Fibroblast of lung (primary cell): Measurements from ENCODE around the gene LYPD6B. TPM values are rescaled to one million over a fixed set of nuclear protein-coding genes. Genes with fewer than 3 reads are reported as not detected.

ENCODE experiments used
- DNase-seq, 2 donors: peaks; one replicate each; pipeline versions ENCODE4 v3.0.0 to v3.0.0-alpha.2; 2010; ENCODE audit warnings: low read depth in 2 of 2
- H2AFZ ChIP-seq: 2 replicates; pipeline ENCODE4 v1.5.1; 2012; ENCODE audit warnings: low read length, control low read depth, inconsistent platforms
- H3K27ac ChIP-seq: 2 replicates; pipeline ENCODE4 v1.5.1; 2011; ENCODE audit warnings: low read length, control low read depth; ENCODE audit not compliant: insufficient read depth
- H3K27me3 ChIP-seq: 2 replicates; pipeline ENCODE4 v1.5.1; 2011; ENCODE audit warnings: mild to moderate bottlenecking, low read length; ENCODE audit not compliant: control insufficient read depth, insufficient read depth
- H3K36me3 ChIP-seq: 2 replicates; pipeline ENCODE4 v1.5.1; 2011; ENCODE audit warnings: low read length; ENCODE audit not compliant: control insufficient read depth, insufficient read depth
- H3K4me1 ChIP-seq: 2 replicates; pipeline ENCODE4 v1.5.1; 2011; ENCODE audit warnings: low read length; ENCODE audit not compliant: control insufficient read depth, insufficient read depth; ENCODE audit errors: extremely low read depth
- H3K4me2 ChIP-seq: 2 replicates; pipeline ENCODE4 v1.5.1; 2011; ENCODE audit warnings: low read length, control low read depth; ENCODE audit not compliant: insufficient read depth; ENCODE audit errors: extremely low read depth
- H3K4me3 ChIP-seq, 4 experiments: fragments of 200-600 bp in 1 of 4; sonication (generic) in 1 of 4; replicated peaks in 1 of 4; 2 replicates each; pipeline ENCODE4 v1.5.1; 2011 to 2016; ENCODE audit warnings: low read length in 4 of 4, low read depth in 3 of 4, mild to moderate bottlenecking in 3 of 4, control low read depth in 2 of 4, inconsistent platforms in 1 of 4, mixed read lengths in 1 of 4; ENCODE audit not compliant: insufficient read depth in 1 of 4; ENCODE audit errors: control extremely low read depth in 1 of 4
- H3K79me2 ChIP-seq: 2 replicates; pipeline ENCODE4 v1.5.1; 2012; ENCODE audit warnings: mild to moderate bottlenecking, low read length, inconsistent platforms; ENCODE audit not compliant: control insufficient read depth, insufficient read depth
- H3K9ac ChIP-seq: 2 replicates; pipeline ENCODE4 v1.5.1; 2011; ENCODE audit warnings: mild to moderate bottlenecking, low read length, control low read depth; ENCODE audit not compliant: insufficient read depth
- H3K9me3 ChIP-seq: 2 replicates; pipeline ENCODE4 v1.5.1; 2012; ENCODE audit warnings: low read depth, low read length; ENCODE audit not compliant: control insufficient read depth, insufficient read depth
- H4K20me1 ChIP-seq: 2 replicates; pipeline ENCODE4 v1.5.1; 2011; ENCODE audit warnings: low read length; ENCODE audit not compliant: control insufficient read depth, insufficient read depth; ENCODE audit errors: extremely low read depth
- EZH2 ChIP-seq: IDR thresholded peaks from 2 replicates; pipeline ENCODE4 v1.5.1; 2012; ENCODE audit warnings: low read length, control low read depth, mild to moderate bottlenecking; ENCODE audit errors: missing control alignments
- polyA plus RNA-seq, 2 donors: library from polyadenylated mRNA; depleted of rRNA in 1 of 2; stranded (reverse) in 1 of 2; unstranded in 1 of 2; fragments of >200 nt; gene quantifications; 2 replicates each; pipeline ENCODE4 v1.2.1, GENCODE V29; 2011 to 2012; ENCODE audit warnings: missing spikeins in 1 of 2
- total RNA-seq: library from RNA; depleted of rRNA; stranded (reverse); fragments of >200 nt; gene quantifications from 2 replicates; pipeline ENCODE4 v1.2.1, GENCODE V29; 2014
- TF ChIP-seq, protein P1 (sequence below), 2 donors: IDR thresholded peaks in 1 of 2; conservative IDR thresholded peaks in 1 of 2; 1 replicate in 1 of 2; 2 replicates in 1 of 2; pipeline ENCODE4 v1.5.1; 2011 to 2012; ENCODE audit warnings: low read length in 2 of 2, control low read depth in 1 of 2, inconsistent platforms in 1 of 2, low read depth in 1 of 2, mild to moderate bottlenecking in 1 of 2

LYPD6B gene
- total and polyA plus RNA-seq, 2 donors (not counting 1 experiment from before 2014, with no cell fraction given) = 0.11 TPM; not detected in 1

DNA sequence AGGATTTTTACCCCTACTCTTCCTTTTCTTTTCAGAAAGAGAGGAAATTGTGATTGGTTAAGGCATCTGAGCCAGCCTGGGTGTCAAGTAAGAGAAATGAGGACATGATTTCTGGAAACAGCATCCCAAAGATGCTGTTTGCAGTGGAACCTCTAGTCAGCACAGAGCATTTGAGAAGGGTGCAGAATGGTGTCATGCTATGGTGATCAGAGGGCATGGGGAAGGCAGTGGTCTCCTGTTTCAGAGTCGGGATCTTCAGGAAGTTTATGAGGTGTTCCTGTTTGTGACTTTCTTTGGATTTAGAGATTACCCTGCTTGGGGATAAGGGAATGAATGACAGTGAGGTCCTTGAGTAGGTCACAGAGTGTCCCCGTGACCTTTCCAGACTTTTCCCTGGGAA lies 117.5 kb downstream of the LYPD6B start:
- Histone ChIP-seq H3K4me2 (no peak overlapping the region), H3K27me3 (no peaks in the 10 kb centered on the region), H3K79me2 (no peaks in the 10 kb centered on the region), H3K27ac (no peak overlapping the region), H3K9me3 (no peaks in the 10 kb centered on the region), H3K4me1 (no peaks in the 10 kb centered on the region), H3K36me3 (no peaks in the 10 kb centered on the region), H4K20me1 (no peaks in the 10 kb centered on the region), H2AFZ (no peak overlapping the region), H3K4me3 (no peak overlapping the region), H3K9ac (no peak overlapping the region)
- DNase-seq = no peak
- TF ChIP-seq EZH2 = no peak
- TF ChIP-seq, protein P1, sequence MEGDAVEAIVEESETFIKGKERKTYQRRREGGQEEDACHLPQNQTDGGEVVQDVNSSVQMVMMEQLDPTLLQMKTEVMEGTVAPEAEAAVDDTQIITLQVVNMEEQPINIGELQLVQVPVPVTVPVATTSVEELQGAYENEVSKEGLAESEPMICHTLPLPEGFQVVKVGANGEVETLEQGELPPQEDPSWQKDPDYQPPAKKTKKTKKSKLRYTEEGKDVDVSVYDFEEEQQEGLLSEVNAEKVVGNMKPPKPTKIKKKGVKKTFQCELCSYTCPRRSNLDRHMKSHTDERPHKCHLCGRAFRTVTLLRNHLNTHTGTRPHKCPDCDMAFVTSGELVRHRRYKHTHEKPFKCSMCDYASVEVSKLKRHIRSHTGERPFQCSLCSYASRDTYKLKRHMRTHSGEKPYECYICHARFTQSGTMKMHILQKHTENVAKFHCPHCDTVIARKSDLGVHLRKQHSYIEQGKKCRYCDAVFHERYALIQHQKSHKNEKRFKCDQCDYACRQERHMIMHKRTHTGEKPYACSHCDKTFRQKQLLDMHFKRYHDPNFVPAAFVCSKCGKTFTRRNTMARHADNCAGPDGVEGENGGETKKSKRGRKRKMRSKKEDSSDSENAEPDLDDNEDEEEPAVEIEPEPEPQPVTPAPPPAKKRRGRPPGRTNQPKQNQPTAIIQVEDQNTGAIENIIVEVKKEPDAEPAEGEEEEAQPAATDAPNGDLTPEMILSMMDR (conservative IDR thresholded peaks at IDR 0.05 in 1 of 2, IDR thresholded peaks at IDR 0.05 in 1 of 2; ENCODE audit: low read depth in 1 of 2, low read length in 2 of 2) = no peak

DNA sequence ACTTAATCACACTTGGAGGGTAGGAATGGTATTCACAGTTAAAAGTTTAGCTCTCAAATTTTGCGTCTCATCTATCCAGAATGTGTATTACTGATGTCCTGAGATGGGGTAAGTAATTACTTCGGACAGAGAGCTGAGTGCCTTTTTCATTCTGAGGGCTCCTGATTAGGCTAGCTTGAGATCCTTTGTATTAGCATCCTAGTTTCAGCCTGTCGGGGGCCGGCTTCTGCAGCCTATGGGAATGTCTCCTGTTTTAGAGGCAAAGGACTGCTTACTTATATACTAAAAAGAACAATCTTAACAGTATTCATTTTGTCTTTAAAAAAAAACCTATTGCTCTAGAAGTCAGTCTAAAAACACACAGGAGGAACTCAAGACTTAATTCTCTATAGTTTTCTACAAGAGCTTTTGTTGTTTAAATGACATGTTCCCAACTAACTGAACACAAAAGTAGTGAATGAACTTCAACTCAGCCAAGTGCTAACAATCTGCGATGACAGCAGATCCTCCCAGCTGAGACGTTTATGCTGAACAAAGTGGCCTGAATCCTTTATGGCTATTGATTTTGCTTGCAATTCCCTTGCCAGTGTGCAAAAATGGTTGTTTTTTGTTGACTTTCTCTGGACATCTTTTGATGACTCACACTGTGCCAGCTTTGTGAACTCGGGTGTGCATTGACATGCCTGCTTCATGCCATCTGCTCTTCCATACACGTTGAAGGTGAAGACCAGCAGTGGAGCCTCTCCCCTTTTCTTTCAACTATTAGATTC lies 118.7 kb downstream of the LYPD6B start:
- H3K4me2 ChIP-seq = no peak overlapping the region
- no peak overlapping the region for H3K9ac ChIP-seq
- H3K9me3 ChIP-seq = no peaks in the 10 kb centered on the region
- H2AFZ ChIP-seq = no peak overlapping the region
- H3K4me3 ChIP-seq = no peak overlapping the region
- no peaks in the 10 kb centered on the region for H3K27me3 ChIP-seq
- no peaks in the 10 kb centered on the region for H3K4me1 ChIP-seq
- TF ChIP-seq, protein P1 (conservative IDR thresholded peaks at IDR 0.05 in 1 of 2, IDR thresholded peaks at IDR 0.05 in 1 of 2; ENCODE audit: low read depth in 1 of 2, low read length in 2 of 2) = no peak
- TF ChIP-seq EZH2 = no peak
- no peaks in the 10 kb centered on the region for H4K20me1 ChIP-seq
- H3K27ac ChIP-seq = no peak overlapping the region
- no peaks in the 10 kb centered on the region for H3K36me3 ChIP-seq
- H3K79me2 ChIP-seq = no peaks in the 10 kb centered on the region
- DNase-seq = no peak

GRCh38 chr2:149158957-149159356 lies 120.5 kb downstream of the LYPD6B start:
- Histone ChIP-seq H2AFZ (no peak overlapping the region), H3K4me1 (no peaks in the 10 kb centered on the region), H3K4me3 (no peak overlapping the region), H3K4me2 (no peak overlapping the region), H4K20me1 (no peaks in the 10 kb centered on the region), H3K27ac (no peak overlapping the region), H3K9ac (no peak overlapping the region), H3K36me3 (no peaks in the 10 kb centered on the region), H3K9me3 (no peaks in the 10 kb centered on the region), H3K27me3 (no peaks in the 10 kb centered on the region), H3K79me2 (no peaks in the 10 kb centered on the region)
- TF ChIP-seq, protein P1 (conservative IDR thresholded peaks at IDR 0.05 in 1 of 2, IDR thresholded peaks at IDR 0.05 in 1 of 2; ENCODE audit: low read depth in 1 of 2, low read length in 2 of 2) = no peak
- TF ChIP-seq EZH2 = no peak
- DNase-seq = no peak
